GM10847 (cell line): ENCODE measurements around the gene ASTN1.

Source experiments
- POLR2A ChIP-seq: IDR thresholded peaks from 2 replicates; pipeline ENCODE4 v1.6.1; 2011; ENCODE audit not compliant: insufficient read length; ENCODE audit errors: extremely low read depth

ASTN1 gene

GRCh38 chr1:177092001-177092400 is 72.5 kb downstream of the ASTN1 start:
- TF ChIP-seq POLR2A = no peak

DNA sequence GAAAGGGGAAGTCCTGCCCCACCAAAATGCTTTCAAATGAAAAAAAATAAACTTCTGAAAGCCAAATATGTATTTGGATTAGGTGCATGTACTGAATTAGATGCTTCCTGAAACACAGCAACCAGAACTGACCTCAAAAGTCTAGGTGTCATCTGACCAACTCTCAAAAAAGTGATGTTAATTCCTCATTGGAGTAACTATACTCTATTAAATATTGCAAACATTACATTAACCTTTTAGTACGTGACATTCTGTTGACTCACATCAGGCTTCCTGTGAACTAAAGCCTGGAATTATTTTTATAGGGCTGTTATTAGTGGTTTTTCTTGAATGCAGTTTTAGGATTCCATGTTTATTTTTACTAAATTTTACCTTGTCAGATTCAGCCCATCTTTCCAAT is 73.5 kb downstream of the ASTN1 start:
- TF ChIP-seq POLR2A = no peak

- no peak for TF ChIP-seq POLR2A
Measured at GRCh38 chr1:177088966-177089365, 75.5 kb downstream of the ASTN1 start.

DNA sequence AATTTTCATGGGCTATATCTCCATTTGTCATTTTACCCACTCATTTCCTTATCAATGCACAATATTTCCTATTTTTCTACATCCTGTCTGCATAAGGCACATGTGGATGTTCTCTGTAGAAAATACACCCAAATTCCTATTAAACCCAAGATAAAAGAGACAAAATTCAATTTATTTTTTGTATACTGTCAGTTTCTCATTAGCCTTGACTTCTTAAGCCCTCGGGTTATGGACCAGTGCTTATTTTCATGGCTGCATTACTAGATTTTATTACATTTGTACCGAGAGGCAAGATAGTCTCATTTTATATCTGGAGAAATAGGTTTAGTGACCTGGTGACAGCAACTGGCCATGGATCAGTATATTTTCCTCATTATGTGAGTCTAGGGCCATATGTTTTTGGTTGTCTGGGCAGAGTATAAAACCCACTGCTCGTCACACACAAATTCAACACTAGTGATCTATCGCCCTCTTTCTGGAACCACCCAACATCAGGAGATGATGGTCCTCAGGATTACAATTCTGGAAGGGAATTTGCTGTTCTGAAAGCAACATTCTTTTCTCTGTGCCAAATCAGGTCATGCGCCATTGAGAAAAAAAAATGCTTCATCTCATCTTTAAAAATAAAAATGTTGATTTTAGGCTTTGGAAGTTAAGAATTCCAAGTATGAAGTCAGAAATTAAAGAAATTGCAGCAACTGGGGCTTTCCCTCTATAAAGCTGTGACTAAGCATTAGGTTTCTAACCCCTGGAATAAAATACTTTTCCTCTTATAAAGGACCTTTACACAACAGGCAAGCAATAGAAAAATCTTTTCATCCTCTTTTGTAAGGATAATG is 81.4 kb downstream of the ASTN1 start:
- no peak for TF ChIP-seq POLR2A

- TF ChIP-seq POLR2A = no peak
Measured at GRCh38 chr1:177080564-177080963, 83.9 kb downstream of the ASTN1 start.

GRCh38 chr1:177077734-177078499 is 86.6 kb downstream of the ASTN1 start:
- TF ChIP-seq POLR2A = no peak

DNA sequence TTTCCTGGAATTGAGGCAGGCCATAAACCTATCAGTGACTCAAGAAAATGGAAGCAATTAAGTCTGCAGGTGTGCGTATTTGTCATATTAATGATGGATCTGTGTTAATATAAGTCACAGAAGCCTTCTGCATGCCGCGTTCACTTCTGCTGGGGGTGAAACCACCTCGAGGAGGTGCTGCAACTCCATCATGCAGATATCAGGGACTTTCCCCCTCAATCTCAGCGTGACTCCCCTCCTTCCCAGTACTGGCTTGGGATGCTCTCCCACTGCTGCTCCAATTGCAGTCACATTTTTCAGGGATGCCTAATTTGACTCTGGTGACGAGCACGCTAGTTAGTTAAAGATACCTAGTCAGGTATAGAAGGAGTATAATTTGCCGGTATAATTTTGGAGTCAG is 87.5 kb downstream of the ASTN1 start:
- TF ChIP-seq POLR2A = no peak

DNA sequence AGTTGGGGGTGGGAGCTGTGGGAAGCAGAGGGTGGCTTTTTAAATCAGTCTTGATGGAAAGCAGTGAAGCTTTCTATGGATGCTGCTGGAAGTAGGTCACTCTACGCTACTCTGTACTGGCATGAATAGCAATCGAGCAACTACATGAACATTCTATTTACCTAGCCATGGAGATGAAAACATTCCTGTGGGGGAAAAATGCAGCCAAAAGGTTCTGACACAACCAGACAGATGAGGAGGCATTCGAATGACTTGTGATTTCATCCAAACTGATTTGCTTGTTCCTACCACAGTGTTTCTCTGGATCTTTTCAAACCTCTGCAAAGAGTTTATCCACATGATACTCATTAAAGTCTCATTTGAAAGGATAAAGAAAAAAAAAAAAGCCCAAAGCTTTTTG is 95.0 kb downstream of the ASTN1 start:
- TF ChIP-seq POLR2A = no peak

- TF ChIP-seq POLR2A = no peak
Measured at GRCh38 chr1:177067752-177068410, 96.6 kb downstream of the ASTN1 start.

- no peak for TF ChIP-seq POLR2A
Measured at GRCh38 chr1:177065430-177065829, 99.1 kb downstream of the ASTN1 start.

GRCh38 chr1:177063648-177064047 is 100.9 kb downstream of the ASTN1 start:
- TF ChIP-seq POLR2A = no peak

GRCh38 chr1:177054542-177054941 is 110.0 kb downstream of the ASTN1 start:
- no peak for TF ChIP-seq POLR2A

DNA sequence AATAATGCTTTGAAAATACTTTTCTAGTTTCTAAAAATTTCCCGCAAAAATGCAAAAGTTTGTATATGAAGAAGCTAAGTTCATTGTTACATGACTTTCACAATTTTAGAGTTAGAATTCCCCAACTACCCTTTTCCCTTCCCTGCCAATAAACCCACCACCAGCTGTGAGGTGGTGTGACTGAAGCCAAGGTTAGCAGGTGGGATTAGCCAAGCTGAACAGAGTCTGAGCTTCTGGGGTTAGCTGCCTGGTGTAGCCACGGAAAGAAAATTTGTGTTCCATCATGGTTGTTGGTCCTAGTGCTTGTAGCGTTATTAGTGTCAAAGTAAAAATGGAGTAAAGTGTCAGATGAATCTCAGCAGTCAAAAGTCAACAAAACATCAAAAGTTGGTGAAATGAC is 110.9 kb downstream of the ASTN1 start:
- TF ChIP-seq POLR2A = no peak

GRCh38 chr1:177048314-177049069 is 116.0 kb downstream of the ASTN1 start:
- TF ChIP-seq POLR2A = no peak

DNA sequence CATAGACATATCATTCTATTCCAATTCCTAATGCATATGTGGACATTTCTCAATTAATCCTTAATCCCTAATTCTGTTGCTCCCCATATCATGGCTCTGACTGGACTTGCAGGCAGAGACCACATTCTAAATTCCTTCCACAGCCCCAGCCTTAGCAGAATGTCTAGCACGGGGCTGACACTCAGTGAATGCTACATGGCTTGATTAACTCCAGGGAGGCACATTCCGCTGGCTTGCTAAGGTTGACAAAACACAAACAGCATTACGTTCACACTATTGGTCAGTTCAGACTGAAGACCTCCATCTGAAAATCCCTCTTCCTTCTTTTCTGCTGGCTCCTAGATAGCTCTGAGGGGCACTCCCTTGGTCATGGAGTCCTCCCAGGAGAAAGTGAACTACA is 119.4 kb downstream of the ASTN1 start:
- TF ChIP-seq POLR2A = no peak

DNA sequence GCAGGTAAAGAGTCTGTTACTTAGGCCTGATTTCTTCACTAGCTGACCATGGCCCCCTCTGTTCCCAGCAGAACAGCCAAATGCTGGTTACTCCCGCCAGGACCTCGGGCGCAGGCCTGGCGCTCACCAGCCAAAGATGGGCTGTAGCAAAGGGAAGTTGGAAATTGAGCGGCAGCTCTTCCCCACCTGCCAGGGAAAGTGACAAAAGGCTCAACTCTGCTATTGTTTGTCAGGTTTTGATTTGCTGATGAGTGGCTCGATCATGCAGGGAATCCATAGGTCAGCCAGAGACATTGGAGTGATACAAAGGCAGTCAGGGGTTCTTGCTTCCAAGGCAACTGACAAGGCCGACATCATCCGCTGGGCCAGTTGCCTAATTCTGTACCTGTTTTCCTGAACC is 120.1 kb downstream of the ASTN1 start:
- no peak for TF ChIP-seq POLR2A

GRCh38 chr1:177043597-177043996 is 120.9 kb downstream of the ASTN1 start:
- no peak for TF ChIP-seq POLR2A
